HG03442 (cell line): ENCODE data around the gene MAPK8IP2.
A peak's percentile ranks its signal among the peaks of the same experiment; 100 is the strongest.
"Not testable (repeated sequence)": the region's sequence is repeated elsewhere in the genome, so short reads cannot be mapped to it uniquely, and the experiment has no call there.

Experiments
- ATAC-seq: cut with Tn5 transposase; IDR thresholded peaks from one replicate; pipeline ENCODE4 v1.9.1; 2021; ENCODE audit warnings: mild to moderate bottlenecking, moderate library complexity; ENCODE audit not compliant: unreplicated experiment

The MAPK8IP2 gene

DNA sequence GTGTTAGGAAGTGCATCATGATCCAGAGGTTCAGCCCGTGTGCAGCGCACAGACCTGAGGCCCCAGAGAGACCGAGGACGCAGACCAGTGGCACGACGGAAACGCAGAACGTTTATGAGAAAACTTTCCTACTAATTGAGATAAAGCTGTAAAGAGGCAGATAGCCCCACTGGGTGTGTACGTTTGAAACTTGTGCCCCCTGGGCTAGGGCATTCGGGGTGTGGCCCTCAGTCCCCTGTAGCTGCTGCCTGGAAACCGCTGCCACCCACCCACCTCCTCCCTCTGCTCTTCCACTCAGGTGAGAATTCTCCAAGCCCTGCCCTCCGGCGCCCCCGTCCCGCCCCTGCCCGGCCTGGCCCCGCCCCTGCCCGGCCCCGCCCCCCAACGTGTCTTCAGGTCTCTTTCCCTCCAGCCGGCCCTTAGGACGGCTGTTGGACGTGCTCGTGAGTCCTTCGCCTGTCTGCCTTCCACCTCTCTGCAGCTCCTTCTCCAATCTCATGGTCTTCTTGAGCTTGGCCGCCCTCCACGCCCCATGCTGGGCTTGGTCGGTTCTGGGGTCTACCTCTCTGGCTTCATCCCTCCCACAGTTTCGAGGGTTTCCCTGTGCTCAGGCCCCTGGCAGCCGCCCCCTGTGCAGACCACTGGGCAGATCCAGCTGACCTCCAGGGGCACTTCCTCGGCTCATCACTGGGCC is 12.1 kb downstream of the MAPK8IP2 start:
- no peak for ATAC-seq

- no peak for ATAC-seq
Observed at GRCh38 chr22:50613291-50613981, 12.8 kb downstream of the MAPK8IP2 start.

DNA sequence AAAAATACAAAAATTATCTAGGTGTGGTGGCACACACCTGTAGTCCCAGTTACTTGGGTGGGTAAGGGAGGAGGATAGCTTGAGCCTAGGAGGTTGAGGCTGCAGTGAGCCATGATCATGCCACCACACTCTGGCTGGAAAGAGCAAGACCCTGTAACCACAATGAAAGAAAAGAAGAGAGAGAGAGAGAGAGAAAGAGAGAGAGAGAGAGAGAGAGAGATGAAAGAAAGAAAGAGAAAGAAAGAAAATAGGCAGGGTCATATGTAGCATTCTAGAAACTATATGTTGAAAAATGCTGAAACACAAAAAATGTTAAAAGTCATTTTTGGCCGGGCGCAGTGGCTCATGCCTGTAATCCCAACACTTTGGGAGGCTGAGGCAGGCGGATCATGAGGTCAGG is 13.7 kb downstream of the MAPK8IP2 start:
- not testable (repeated sequence) for ATAC-seq

- ATAC-seq, result peak; percentile 61
Observed at GRCh38 chr22:50620593-50621355, 20.2 kb downstream of the MAPK8IP2 start.

DNA sequence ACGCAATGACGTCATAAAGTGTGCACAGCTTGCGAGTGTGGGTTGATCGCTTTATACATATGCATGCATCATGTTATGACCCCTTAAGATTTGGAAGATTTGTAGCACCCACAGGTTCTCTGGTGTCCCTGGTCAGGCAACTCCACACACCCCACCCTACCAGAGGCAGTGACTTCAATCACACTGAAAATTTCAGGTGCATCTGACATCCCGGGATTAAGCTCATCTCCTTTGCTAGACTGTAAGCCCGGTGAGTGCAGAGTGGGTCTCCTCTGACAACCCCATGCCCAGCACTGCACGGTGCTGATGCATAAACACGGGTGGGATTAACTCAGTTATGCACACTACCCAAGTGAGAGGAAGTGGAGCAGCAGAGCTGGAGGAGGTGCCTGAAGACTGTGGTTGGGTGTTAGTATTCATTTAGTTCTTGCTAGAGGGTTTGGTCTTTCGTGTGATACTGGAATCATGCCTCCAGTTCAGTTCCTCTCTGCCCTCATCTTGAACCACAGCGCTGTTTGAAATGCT is 20.8 kb downstream of the MAPK8IP2 start:
- ATAC-seq, result peak; percentile 7

DNA sequence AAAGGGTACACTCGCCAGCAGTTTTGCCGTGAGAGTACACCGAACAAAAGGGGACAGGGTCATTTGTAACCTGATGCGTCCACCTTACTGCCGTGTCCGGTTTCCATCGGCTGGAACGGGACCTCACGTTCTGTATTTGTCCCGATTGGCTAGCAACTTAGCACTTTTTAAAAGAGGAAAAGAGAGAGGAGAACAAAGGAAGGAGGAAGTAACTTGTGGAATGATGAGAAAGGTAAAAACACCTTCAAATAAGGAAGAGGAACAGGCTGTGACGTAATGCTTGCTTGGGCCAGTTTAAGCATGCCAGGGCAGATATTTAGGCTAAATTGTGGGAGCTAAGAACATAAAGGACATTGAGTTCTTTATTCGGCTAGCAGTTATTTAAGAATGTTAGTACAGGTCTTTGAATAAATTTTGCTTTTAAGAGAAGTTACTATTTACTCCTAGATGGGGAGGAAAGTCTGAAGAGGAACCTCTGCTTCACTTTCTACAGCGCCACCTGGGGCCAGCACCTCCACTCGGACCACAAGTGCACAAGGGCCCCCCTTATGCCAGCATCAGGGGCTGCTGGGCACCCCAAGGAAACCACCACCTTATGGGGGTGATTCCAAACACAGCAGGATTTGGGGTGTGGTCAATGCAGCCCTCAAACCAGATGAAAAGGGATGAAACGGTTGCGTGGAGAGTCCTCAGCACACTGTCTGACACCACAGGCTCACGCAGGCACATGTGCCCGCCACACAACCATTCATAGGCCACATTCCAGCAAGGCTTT is 21.5 kb downstream of the MAPK8IP2 start:
- ATAC-seq, result no peak

- ATAC-seq, result no peak
Observed at GRCh38 chr22:50622723-50623327, 22.2 kb downstream of the MAPK8IP2 start.

DNA sequence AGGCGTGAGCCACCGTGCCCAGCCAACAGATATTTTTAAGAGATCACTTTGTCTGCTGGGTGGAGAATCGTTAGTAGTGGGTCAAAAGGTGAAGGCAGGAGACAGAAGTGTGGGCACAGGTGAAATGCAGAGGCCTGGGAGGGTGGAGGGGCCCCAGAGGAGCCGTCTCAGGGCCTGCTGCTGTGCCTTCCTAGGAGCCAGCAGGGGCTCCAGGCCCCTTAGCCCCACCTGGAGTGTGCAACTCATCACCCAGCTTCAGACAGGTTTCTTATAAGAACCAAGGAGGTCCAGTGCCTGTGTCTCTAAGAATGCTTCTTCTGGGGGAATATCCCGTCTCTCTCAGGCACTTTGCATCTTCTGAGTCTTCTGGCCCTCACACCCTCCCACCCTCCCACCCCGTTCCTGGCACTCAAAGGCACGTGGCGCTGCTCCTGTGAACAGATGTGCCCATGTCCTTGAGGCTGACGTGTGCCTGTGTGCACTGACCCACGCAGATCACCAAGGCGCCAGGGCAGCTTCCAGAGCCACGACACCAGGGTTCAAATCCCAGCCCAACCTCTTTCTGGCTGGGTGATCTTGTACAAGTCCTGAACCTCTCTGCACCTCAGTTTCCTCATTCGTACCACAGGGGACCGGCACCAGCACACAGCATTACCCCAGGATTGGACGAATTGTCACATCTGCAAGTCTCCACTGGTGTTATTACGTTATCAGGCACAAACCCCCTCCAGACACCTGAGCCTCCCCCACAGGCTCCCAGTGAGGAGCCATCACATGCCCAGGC is 23.9 kb downstream of the MAPK8IP2 start:
- ATAC-seq, result no peak

DNA sequence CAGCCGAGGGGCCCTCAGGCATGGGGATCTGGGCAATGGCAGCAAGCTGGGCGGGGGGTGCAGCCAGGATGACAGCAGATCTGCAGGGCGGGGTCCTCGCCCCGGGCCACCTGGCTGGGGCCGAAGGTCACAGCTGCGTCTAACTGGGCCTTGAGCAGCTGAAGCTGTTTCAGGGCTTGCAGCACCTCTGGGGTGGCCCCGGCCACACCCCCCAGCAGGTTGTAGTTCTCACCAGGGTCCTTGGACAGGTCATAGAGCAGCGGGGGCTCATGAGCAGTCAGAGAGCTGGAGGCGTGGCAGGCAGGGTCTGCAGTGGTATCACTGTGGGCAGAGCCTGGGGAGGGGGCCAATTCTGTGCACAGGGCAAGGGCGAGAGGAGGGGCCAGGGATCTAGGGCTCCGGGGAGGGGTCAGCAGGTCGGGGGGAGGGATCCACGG is 24.6 kb downstream of the MAPK8IP2 start:
- no peak for ATAC-seq

GRCh38 chr22:50625568-50626313 is 25.1 kb downstream of the MAPK8IP2 start:
- ATAC-seq, result no peak

DNA sequence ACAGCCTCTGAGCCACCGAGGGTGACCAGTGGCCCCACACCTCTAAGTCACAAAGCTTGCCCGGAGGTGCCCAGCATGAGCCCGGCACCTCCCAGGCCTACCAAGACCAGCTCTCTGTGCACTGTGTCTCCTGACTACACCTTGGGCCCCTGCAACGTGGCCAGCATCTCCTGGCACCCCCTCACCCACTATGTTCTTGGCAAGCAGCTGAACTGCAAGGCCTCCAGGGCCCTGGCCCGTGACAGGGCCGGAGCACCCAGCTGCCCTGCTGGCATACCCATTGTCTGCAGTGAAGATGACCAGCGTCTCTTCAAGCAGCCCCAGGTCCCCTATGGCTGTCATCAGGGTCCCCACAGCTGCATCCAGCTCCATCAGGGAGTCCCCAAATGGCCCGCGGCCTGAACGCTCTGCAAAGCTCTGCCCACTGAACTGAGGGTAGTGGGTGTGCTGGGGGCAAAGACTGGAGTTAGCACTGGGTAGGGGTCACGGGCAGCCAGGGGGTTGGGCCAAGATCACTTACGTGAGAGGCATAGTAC is 25.8 kb downstream of the MAPK8IP2 start:
- ATAC-seq, result no peak

GRCh38 chr22:50626850-50627641 is 26.5 kb downstream of the MAPK8IP2 start:
- no peak for ATAC-seq

- ATAC-seq, result peak; percentile 67
Observed at GRCh38 chr22:50627642-50628542, 27.3 kb downstream of the MAPK8IP2 start, which contains the start of gene ARSA. Gene ARSA (minus strand): TSS chr22:50628152. CDS start chr22:50627779, 373 bp downstream.

DNA sequence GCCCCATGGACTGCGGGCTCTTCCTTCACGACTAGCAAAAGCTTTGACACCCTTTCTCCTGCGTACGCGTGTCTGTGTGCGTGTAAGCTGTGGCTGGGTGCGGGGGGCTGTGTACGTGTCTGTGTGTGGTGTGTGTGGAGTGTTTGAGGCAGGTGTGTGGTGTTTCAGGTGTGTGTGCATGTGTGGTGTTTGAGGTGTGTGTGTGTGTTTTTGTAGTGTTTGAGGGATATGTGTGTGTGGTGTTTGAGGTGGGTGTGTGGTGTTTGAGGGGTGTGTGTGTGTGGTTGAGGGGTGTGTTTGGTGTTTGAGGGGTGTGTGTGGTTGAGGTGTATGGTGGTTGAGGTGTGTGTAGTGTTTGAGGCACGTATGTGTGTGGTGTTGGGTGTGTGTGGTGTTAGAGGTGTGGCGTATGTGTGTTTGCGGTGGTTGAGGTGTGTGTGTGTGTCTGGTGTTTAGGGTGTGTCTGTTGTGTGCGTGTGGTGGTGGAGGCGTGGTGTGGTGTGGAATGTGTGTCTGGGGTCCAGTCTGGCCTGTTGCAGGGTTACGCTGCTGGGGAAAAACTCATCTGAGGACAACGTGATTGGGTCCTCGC is 28.0 kb downstream of the MAPK8IP2 start:
- no peak for ATAC-seq

- no peak for ATAC-seq
Observed at GRCh38 chr22:50630376-50630775, 29.8 kb downstream of the MAPK8IP2 start.

DNA sequence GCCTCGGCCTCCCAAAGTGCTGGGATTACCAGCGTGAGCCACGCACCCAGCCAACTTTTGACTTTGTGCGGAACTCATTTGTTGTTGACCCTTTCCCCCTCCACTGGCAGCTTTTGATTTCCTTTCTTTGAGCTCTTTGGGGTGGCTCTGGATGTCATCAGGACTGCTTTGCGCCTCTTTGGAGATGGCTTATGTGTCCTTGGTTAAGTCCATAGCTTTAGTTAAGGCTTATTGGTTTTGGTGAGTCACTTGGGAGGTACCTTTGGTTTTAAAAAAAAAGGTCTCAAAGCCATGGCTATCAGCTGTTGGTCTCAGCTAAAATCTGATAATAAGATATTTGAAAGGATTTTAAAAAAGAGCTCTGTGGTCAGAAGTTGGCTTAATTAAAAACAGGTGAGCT is 32.5 kb downstream of the MAPK8IP2 start:
- ATAC-seq, result no peak
